WERI-Rb-1 (cell line): ENCODE data around the gene TOB2.
"Not testable (repeated sequence)": the region's sequence is repeated elsewhere in the genome, so short reads cannot be mapped to it uniquely, and the experiment has no call there.

Source experiments
- DNase-seq: peaks from one replicate; pipeline ENCODE4 v3.0.0-alpha.2; 2020
- H3K27ac ChIP-seq: fragments of 250-450 bp; sonication (Bioruptor Pico); 2 replicates; pipeline ENCODE4 v1.5.1; 2020; ENCODE audit warnings: mild to moderate bottlenecking, moderate library complexity
- H3K27me3 ChIP-seq: fragments of 250-450 bp; sonication (Bioruptor Pico); 2 replicates; pipeline ENCODE4 v1.5.1; 2021; ENCODE audit warnings: mild to moderate bottlenecking, low read depth, moderate library complexity; ENCODE audit not compliant: insufficient read depth, severe bottlenecking
- H3K36me3 ChIP-seq: fragments of 250-450 bp; sonication (Bioruptor Pico); 2 replicates; pipeline ENCODE4 v1.5.1; 2020; ENCODE audit warnings: mild to moderate bottlenecking, moderate library complexity
- H3K4me3 ChIP-seq: 2 replicates; pipeline ENCODE4 v1.5.1; 2011; ENCODE audit warnings: low read depth, mild to moderate bottlenecking, control low read depth, low read length
- H3K9me3 ChIP-seq: fragments of 250-450 bp; sonication (Bioruptor Pico); 2 replicates; pipeline ENCODE4 v1.5.1; 2021; ENCODE audit warnings: mild to moderate bottlenecking, moderate library complexity; ENCODE audit not compliant: severe bottlenecking
- CTCF ChIP-seq: IDR thresholded peaks from 2 replicates; pipeline ENCODE4 v1.5.1; 2011; ENCODE audit warnings: low read depth, mild to moderate bottlenecking, control low read depth, inconsistent platforms, low read length

TOB2 gene

GRCh38 chr22:41470886-41471285 lies 24.3 kb upstream of the TOB2 start:
- Histone ChIP-seq H3K36me3 (peaks cover 35% of the 10 kb centered on the region), H3K27me3 (no peaks in the 10 kb centered on the region), H3K4me3 (no peak overlapping the region)

GRCh38 chr22:41469218-41469851 lies 22.7 kb upstream of the TOB2 start:
- Histone ChIP-seq H3K4me3 (peak overlapping the region; percentile 54), H3K27ac (peak overlapping the region; percentile 98), H3K9me3 (no peaks in the 10 kb centered on the region), H3K27me3 (no peaks in the 10 kb centered on the region), H3K36me3 (peaks cover 51% of the 10 kb centered on the region)
- DNase-seq: peak; percentile 23
- no peak for TF ChIP-seq CTCF

More at GRCh38 chr22:41470886-41471285, 24.3 kb upstream of the TOB2 start:
- no peaks in the 10 kb centered on the region for H3K9me3 ChIP-seq
- DNase-seq: no peak
- no peak overlapping the region for H3K27ac ChIP-seq
- no peak for TF ChIP-seq CTCF

GRCh38 chr22:41468381-41469217 lies 22.0 kb upstream of the TOB2 start, which contains the start of the genes ACO2 and PHF5A:
Gene ACO2, plus strand, starts transcription at chr22:41469117. Its CDS starts 30 bp downstream, at chr22:41469147.
Gene PHF5A, minus strand, starts transcription at chr22:41468692. Its CDS starts 39 bp downstream, at chr22:41468653.
- H3K9me3 ChIP-seq: no peaks in the 10 kb centered on the region
- peak within 1 kb of the TSS; percentile 98 for H3K27ac ChIP-seq
- peak within 1 kb of the TSS; percentile 54 for H3K4me3 ChIP-seq
- peaks cover 58% of the 10 kb centered on the region for H3K36me3 ChIP-seq
- no peak for TF ChIP-seq CTCF
- DNase-seq: peak; percentile 97
- no peaks in the 10 kb centered on the region for H3K27me3 ChIP-seq

- Histone ChIP-seq H3K27me3 (no peaks in the 10 kb centered on the region), H3K9me3 (no peaks in the 10 kb centered on the region), H3K36me3 (peaks cover 85% of the 10 kb centered on the region), H3K27ac (no peak overlapping the region), H3K4me3 (no peak overlapping the region)
- DNase-seq: no peak
- TF ChIP-seq CTCF: no peak
Measured at GRCh38 chr22:41461901-41462300, 15.3 kb upstream of the TOB2 start.

- not testable (repeated sequence) for H3K9me3 ChIP-seq, DNase-seq, H3K27me3 ChIP-seq, H3K4me3 ChIP-seq, H3K27ac ChIP-seq
- H3K36me3 ChIP-seq: peaks cover 67% of the 10 kb centered on the region
Measured at GRCh38 chr22:41460071-41460470, 13.5 kb upstream of the TOB2 start.

GRCh38 chr22:41459431-41459830 lies 12.8 kb upstream of the TOB2 start:
- no peak for TF ChIP-seq CTCF
- no peak for DNase-seq
- no peak overlapping the region for H3K27ac ChIP-seq
- H3K9me3 ChIP-seq: no peaks in the 10 kb centered on the region
- H3K4me3 ChIP-seq: no peak overlapping the region
- peaks cover 60% of the 10 kb centered on the region for H3K36me3 ChIP-seq
- H3K27me3 ChIP-seq: no peaks in the 10 kb centered on the region
